Astrocyte of the spinal cord (primary cell): Measurements from ENCODE around the gene FAR2.
"Not testable (repeated sequence)": the region's sequence is repeated elsewhere in the genome, so short reads cannot be mapped to it uniquely, and the experiment has no call there.

ENCODE experiments used
- DNase-seq: peaks from one replicate; pipeline ENCODE4 v3.0.0; 2011; ENCODE audit warnings: low read depth, low spot score
- H3K4me3 ChIP-seq: 2 replicates; pipeline ENCODE4 v1.5.1; 2011; ENCODE audit warnings: low read depth, mild to moderate bottlenecking, low read length, moderate library complexity
- CTCF ChIP-seq: IDR thresholded peaks from 2 replicates; pipeline ENCODE4 v1.5.1; 2012; ENCODE audit warnings: low read depth, mild to moderate bottlenecking, low read length, inconsistent platforms
- in situ Hi-C: cut with HindIII; loops from 2 replicates; pipeline ENCODE4 v1.10.0; 2017; ENCODE audit warnings: low sequenced_read_pairs

Gene FAR2

GRCh38 chr12:29171421-29172258 lies 22.6 kb downstream of the FAR2 start:
- no peak for TF ChIP-seq CTCF
- no peak for DNase-seq
- no peak overlapping the region for H3K4me3 ChIP-seq
- in situ Hi-C loops: no loop called here

GRCh38 chr12:29176941-29177340 lies 27.9 kb downstream of the FAR2 start:
- no peak overlapping the region for H3K4me3 ChIP-seq
- in situ Hi-C loops: no loop called here
- DNase-seq: peak; percentile 31

GRCh38 chr12:29182247-29182646 lies 33.2 kb downstream of the FAR2 start:
- in situ Hi-C loops, DNase-seq, H3K4me3 ChIP-seq: not testable (repeated sequence)

More at GRCh38 chr12:29176941-29177340, 27.9 kb downstream of the FAR2 start:
- no peak for TF ChIP-seq CTCF

GRCh38 chr12:29187756-29188155 lies 38.7 kb downstream of the FAR2 start:
- no peak overlapping the region for H3K4me3 ChIP-seq
- no peak for TF ChIP-seq CTCF
- in situ Hi-C loops: no loop called here
- no peak for DNase-seq

GRCh38 chr12:29191267-29191850 lies 42.3 kb downstream of the FAR2 start:
- DNase-seq: no peak
- no peak overlapping the region for H3K4me3 ChIP-seq
- in situ Hi-C loops: no loop called here
- TF ChIP-seq CTCF: no peak

- H3K4me3 ChIP-seq: no peak overlapping the region
- no peak for TF ChIP-seq CTCF
- DNase-seq: no peak
- in situ Hi-C loops: no loop called here
These were observed 49.8 kb downstream of the FAR2 start for GRCh38 chr12:29198901-29199300.

GRCh38 chr12:29200586-29200985 lies 51.5 kb downstream of the FAR2 start:
- H3K4me3 ChIP-seq: no peak overlapping the region
- in situ Hi-C loops: no loop called here
- TF ChIP-seq CTCF: no peak
- no peak for DNase-seq
